CD4-positive, alpha-beta T cell treated with Interleukin-2 at 100 ng/mL for 4 hours (primary cell): Measurements from ENCODE around the gene ODF2L.
"Not testable (repeated sequence)": the region's sequence is repeated elsewhere in the genome, so short reads cannot be mapped to it uniquely, and the experiment has no call there.

Source experiments
- DNase-seq: peaks from one replicate; pipeline ENCODE4 v3.0.0-alpha.2; 2020; ENCODE audit warnings: low spot score

The ODF2L gene

DNA sequence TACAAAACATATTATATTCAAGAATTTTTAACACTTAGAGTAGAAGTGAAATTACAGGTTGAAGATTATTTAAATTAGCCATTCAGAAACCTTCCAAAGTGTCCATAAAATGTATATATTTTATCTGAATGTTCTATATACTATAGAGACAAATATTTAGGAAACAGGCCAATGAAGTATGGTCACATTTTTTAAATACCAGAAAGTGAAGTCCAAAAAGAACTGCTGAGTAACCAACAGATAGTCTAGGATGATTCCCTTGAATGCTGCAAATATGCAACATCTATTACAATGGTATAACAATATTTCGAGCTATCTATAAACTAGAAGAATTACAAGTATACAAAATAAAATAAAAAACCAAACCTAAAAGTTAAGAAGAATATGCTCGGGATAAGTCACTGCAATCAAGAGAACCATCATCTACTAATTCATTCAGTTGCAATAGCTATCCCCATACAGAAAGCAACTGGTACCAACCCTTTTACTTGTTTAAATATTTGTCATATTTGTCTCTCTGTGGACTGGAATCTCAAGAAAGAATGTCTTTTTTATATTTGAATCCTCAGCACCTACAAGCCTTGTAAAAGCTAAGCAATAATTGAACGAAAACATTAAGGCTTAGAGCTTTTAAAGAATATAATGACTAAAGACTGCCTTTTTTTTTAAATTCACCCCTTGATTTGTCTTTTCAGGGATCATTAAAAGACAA lies 8.1 kb downstream of the ODF2L start:
- no peak for DNase-seq

DNA sequence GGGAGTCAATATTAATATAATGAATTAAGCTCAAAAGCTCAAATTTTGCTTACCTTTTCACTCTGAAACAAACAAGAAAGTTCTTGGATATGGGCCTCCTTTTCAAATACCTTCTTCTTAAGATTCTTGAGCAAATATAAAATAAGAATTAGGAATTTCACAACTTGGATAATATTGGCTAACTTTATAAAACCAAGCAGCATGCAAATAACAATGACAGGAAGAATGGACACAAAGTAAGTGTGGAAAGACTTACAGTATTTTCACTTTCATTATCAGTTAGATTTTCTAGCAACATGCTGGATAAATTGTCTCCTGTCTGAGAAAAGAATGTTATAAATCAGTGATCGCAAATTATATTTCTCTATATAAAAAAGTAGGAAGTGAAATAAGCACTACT lies 13.2 kb downstream of the ODF2L start:
- DNase-seq, result no peak

DNA sequence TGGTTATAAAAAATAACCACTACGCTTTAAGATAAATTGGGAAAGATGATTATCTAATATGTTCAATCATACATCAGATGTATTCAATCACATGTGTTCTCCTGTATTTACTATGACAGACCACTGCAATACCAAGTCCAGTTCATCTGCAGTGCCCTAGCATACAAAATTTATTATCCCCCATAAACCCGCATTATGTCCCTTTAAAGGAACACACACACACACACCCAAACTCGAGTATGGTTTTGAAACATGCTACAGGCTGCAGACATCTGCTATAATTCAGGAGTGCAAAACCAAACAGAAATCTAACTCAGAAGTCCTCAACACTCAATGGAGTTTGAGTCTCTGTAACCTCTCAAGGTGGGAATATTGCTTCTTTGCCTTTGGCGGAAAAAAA lies 14.9 kb downstream of the ODF2L start:
- no peak for DNase-seq

DNA sequence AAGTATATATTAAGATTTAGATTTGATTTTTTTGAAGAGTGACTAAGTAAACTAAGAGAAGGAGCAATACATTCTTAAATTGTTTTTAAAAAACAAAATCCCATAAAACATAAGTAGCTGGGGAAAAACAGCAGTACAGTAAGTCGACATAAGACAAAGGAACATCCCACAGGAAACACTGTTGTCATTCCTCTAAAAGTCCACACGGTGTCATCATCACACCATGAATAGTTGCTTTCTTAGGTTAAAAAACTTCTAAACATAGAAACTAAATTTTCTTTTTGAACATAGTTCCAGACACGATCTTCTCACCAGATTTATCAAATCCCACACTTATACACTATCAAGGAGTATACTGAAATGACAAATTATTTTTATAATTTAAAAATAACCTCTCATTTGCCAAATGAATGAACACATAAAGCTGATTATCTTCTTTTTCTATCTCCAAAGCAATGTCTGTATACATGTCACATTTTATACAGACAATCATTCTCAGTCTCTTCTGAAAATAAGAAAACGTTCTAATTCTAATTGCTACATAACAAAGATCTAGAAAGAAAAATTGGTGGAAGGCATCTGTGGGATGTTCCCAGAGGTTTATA lies 15.8 kb downstream of the ODF2L start:
- DNase-seq, result peak; percentile 54

DNA sequence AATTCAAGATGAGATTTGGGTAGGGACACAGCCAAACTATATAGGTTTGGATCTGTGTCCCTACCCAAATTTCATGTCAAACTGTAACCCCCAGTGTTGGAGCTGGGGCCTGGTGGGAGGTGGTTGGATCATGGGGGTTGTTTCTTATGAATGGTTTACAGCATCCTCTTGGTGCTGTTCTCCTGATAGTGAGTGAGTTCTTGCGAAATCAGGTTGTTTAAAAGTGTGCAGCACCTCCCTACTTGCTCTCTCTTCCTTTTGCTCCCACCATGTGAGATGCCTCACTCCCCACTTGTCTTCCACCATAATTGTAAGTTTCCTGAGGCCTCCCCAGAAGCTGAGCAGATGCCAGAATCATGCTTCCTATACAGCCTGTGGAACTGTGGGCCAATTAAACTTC lies 17.3 kb downstream of the ODF2L start:
- DNase-seq, result no peak

DNA sequence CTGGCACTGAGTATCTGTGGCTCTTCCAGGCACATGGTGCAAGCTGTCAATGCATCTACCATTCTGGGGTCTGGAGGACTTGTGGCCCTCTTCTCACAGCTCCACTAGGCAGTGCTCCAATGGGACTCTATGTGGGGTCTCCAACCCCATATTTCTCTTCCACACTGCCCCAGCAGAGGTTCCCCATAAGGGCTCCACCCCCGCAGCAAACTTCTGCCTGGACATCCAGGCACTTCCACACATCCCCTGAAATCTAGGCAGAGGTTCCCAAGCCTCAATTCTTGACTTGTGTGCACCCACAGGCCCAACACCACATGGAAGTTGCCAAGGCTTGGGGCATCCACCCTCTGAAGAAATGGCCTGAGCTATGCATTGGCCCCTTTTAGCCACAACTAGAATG lies 18.8 kb downstream of the ODF2L start:
- DNase-seq, result no peak

DNA sequence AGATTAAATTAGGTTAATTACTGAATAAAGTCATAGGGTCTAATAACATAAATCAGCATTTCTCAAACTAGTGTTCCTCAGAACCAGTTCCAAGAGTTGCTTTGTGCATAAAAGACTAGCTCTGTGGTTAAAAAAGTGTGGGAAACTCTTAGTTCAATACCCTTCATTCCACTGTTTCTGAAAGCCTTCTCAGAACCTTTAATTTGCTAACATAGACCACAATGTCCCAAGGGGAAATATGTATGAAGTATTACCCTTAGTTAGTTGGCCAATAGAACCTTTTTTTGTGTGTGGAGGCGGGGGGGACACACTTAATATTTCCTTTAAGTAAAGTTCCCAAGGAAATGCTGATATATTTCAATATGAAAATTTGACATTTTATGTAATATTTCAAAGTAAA lies 20.4 kb downstream of the ODF2L start:
- no peak for DNase-seq

DNA sequence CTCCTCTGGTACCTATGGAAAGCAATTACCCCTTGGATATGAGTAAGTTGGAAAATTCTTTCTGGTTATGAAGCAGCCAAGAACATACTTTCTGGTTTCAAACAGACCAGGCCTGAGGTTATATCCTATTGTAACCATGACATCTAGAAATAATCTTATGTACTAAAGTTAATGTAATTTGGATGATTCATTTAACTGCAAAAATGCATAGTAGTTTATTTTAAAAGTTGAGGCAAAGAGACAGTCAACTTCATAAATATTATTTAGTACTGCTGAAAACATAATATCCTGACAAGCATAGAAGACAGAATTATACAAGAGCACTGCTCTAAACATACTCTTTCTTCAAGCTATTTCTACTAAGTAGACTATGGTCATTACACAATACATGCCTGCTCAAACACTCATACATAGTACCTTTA lies 25.5 kb downstream of the ODF2L start:
- no peak for DNase-seq

DNA sequence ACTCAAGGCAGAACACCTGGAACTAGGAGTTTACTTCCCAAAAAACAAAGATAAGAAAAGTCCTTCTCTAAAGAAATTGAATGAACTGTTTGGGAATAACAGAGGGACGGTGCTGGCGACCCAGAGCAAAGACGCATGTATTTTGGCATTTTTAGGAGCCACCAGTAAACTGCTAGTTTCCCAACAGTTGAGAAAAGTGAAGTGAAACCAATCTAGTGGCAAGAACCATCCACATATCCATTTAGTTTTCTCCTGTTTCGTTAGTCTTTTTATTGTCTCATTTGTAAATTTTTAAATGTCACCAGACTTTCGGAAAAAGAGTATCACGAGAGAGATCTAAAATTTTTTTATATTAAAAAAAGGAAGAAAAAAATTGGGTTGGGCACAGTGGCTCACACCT lies 30.2 kb downstream of the ODF2L start:
- DNase-seq, result no peak

DNA sequence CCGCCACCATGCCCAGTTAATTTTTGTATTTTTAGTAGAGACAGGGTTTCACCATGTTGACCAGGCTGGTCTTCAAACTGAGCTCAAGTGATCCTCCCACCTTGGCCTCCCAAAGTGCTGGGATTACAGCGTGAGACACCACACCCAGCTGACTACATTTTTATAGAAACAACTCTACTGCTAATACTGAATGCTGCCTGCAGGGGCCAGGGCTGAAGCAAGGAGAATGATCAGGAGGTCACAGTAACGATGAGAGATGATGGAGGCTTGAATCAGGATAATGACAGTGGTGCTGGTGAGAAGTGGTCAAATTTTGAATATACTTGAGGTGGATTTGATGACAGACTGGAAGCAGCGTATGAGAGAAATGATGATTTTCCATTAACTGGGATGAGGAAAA lies 33.3 kb downstream of the ODF2L start:
- no peak for DNase-seq

DNA sequence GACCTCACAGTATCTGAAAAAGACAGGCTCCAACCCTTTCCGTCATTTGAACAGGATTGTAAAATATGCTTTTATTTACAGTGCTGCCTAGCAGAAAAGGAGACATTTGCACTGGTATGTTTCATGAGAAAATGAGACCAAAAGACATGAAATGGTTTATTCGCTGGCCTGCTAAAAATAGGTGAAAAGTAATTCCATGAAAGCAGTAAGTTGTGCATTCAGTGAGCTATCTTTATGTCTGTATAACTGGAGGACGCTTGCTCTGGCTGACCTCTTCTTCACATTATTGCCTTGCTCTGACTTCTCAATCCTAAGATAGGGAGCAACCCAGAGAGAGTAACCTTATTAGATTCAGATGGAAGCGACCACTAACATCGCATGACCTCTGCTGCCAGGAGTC lies 38.3 kb downstream of the ODF2L start:
- no peak for DNase-seq

DNA sequence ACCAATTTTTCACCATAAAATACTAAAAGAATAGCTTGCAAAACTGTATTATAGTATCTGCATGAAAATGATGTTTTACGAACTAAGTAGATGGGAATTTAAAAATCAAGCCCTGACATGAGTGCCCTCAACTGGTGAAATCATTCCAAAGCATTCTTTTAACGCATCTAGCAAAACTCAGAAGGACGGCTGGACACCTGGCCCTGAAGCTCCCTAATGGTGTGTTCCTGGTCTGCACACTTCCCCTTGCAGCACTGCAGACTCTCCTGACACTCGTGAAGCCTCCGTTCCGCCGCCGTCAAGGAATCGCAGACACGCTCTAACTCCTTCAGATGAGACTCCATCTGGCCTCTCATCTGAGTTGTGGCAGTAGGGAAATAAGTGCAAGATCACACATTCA lies 39.9 kb downstream of the ODF2L start:
- DNase-seq, result no peak

DNA sequence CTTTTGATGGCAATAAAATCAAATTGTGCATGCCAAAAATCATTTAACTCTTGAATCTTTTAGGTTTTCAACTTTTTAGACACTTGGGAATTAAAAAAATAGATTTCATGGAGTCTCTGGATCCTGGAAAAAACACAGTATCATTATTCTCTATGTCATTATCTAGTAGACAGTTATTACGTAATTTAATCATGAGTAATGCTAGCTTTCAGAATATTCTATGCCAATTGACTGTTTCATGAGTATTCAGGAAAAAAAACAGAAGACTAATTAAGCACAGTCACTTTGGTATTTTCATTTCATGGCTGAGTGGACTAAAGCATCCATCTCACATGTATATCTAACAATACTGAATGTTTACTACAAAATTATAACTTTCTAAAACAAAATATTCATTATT lies 44.0 kb downstream of the ODF2L start:
- DNase-seq, result no peak

DNA sequence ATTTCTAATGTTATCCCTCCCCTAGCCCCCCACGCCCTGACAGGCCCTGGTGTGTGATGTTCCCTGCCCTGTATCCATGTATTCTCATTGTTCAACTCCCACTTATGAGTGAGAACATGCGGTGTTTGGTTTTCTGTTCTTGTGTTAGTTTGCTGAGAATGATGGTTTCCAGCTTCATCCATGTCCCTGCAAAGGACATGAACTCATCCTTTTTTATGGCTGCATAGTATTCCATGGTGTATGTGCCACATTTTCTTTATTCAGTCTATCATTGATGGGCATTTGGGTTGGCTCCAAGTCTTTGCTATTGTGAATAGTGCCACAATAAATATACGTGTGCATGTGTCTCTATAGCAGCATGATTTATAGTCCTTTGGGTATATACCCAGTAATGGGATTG lies 45.9 kb downstream of the ODF2L start:
- DNase-seq, result not testable (repeated sequence)

DNA sequence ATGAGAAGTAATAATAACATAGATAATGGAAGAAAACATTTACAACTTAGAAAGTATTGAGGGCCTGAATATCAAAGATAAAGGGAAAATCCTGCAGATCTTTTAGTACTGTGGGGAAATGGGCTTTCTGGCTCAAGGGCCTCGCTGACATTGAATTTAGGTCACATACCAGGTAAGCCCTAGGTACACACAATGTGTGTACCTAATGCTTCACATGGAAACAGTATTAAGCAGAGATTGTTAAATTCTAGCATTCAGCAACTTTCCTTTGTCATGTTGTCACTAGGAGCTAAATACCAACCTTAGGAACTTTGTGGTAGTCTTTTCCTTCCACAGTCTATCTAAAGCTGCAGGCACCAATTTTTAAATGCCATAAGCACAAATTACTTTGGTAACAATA lies 49.7 kb downstream of the ODF2L start:
- no peak for DNase-seq

DNA sequence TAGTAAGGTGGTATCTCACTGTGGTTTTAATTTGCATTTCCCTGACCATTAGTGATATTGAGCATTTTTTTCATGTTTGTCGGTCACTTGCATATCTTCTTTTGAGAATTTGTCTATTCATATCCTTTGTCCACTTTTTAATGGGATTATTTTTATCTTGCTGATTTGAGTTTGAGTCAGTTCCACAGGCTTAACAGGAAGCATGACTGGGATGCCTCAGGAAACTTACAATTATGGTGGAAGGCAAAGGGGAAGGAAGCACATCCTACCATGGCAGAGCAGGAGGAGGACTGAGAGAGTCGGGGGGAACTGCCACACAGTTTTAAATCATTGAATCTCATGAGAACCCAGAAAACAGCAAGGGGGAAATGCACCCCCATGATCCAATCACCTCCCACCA lies 51.1 kb downstream of the ODF2L start:
- DNase-seq, result no peak

DNA sequence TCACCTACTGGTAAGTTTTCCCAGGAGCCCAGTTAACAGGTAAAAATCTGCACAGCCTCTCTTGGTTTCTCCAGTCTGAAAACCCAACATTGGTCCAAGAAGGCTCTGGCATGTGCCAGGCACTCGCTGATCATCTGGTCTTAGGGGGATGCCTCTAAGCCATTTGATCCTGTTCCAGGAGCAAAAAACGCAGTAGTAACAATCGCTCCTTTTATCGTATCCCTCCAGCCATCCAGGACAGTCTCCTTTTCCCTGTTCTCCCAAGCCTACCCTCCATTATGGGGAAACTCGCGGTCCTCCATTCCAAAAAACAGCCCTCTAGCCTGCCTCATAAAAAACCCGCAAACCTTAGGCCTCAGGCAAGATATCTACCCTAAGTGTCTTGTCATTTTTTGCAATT lies 56.2 kb downstream of the ODF2L start:
- no peak for DNase-seq

DNA sequence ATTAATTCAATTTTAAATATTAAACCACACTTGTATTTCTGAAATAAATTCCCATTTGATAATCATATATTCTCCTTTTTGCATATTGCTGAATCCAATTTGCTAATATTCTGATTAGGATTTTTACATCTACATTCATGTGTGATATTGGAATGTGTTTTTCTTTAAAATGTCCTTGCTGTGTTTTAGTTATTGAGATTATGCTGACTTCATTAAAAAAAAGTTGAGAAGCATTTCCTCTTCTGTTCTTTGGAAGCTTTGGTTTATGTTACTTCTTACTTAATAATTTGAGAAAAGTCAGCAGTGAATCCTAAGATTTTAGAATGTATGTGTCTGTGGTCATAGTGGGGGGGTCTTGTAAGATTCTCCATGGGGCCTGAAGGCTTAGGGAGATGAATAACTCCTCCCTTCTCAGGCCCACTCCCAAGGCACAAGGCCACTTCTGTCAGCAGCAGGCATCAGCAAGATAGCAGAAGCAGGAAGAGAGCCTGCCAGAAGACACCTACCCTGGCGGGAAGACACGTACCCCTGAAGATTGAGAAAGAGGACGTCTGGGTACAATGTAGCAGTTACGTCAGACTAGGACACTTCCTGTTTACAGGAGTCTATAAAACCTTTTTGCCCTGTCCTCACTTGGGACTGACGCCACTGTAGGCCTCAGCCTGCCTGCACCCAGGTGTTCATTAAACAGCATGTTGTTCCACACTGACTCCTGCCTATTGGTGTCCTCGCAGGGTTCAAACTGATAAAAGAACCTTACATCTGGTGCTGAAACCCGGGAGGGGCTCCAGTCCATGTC lies 56.9 kb downstream of the ODF2L start:
- DNase-seq, result no peak

DNA sequence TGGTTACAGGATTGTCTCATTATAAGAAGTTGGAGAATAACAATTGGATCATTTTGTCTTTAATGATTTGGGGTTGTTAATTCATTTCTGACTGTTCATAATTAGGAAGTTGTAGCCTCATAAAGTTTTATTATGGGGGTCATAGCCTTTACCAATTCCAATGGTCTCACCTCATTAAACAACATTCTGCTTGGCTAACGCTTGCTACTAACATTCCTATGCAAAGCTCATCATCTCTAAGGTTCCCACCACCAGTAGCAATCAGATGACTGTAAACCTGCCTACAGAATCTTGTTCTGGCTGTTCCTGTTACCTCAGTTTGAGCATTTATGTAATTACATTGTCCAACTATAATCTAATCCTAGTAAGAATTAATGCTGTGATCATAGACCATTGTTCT lies 60.2 kb downstream of the ODF2L start:
- no peak for DNase-seq

DNA sequence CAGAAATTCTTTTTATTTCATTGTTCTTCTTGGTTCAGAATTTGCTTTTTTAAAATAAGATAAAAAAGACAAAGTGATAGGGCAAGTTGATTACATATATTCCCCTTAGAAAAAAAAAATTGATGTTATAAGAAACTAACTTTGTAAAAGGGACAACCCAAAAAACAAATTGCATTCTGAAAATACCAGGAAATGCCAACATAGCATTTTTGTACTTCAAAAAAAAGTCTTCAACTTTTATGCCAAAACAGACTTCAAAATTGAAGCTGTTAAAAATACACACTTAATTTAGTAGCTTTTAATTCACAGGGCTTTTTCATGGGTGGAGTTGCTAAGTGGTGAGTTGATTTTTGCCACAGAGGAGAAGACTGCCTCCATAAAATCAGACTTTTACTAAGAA lies 70.9 kb downstream of the ODF2L start:
- DNase-seq, result no peak

DNA sequence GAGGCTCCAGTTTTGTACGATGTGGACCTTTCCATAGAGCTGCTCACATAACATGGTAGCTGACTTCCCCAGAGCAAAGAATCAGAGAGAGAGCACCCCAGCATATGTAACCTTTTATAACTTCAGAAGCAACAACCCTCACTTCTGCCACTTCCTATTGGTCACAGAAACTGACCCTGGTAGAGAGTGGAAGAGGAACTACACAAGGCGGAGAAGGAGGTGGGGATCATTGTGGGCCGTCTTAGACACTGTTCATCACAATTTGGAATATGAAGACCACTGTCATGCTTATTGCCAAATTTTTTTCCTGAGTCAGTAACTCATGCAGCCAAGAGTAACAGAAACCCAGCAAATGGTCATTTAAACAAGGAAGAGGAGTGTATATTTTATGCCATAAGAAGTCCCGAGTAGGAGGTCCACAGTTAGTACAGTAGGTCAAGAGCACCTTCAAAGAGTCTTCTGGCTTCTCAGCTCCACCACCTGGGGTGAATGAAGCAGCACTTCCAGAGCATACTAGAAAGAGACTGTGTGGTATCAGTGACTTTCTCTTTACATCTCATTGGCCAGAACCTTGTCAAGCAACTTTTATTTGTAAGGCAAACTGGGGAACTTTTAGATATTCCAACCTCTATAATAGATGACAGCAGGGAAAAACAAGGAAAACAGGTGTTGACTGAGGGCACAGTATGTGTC lies 71.8 kb downstream of the ODF2L start:
- no peak for DNase-seq

DNA sequence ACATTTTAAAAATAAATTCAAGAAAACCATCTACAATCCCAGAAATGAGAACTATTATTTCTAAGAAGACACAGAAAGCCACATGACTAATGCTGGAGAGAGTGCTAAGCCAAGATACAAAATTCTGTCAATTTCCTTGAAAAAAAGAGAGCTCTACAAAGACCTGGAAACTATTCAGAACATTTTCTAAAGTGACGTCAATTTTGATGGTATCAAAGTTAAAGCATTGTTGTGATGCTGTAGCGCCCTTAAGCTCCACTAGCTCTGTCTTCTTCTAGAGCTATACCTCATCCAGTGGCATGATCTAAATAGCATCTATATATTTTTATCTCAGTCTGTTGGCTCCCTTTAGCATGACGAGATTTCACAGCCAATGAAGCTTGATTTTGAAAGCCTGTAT lies 73.9 kb downstream of the ODF2L start:
- no peak for DNase-seq

DNA sequence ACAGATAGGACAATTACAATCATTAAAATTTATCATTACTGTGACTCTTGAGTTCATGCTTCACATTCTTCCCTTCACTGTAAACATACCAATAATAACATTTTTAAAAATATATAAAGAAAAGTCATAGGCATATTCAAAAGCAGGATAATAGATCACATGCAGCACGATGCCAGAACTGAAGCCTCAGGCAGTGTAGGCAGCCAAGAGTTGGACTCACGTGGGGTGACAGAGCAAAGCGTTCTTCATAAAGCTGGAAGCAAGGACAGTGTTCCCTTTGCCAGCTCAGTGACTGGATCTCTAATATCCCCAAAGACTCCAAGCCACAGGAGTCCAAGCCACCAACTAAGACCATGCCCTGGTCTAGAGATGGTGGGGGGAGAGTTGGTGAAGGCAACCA lies 77.7 kb downstream of the ODF2L start:
- no peak for DNase-seq
